SK-N-SH (cell line): ENCODE data around the gene SPECC1L. TPM values are rescaled to one million over a fixed set of nuclear protein-coding genes. Genes with fewer than 3 reads are reported as not detected.
"Not testable (repeated sequence)": the region's sequence is repeated elsewhere in the genome, so short reads cannot be mapped to it uniquely, and the experiment has no call there.

ENCODE experiments used
- CTCF ChIA-PET: fragments of 300-600, 350-600 bp; formaldehyde crosslinking; extraction: SDS; loops from one replicate; lab custom pipeline; 2021; lab: Yijun Ruan, JAX
- POLR2A ChIA-PET: fragments of 350-600 bp; sonication (Branson Sonifier 250); formaldehyde crosslinking; extraction: SDS; loops from one replicate; lab custom pipeline; 2020; ENCODE audit warnings: antibody characterized with exemption, inconsistent platforms; lab: Yijun Ruan, JAX
- DNase-seq: peaks from one replicate; pipeline ENCODE4 v3.0.0; 2012
- H2AFZ ChIP-seq: fragments of 200-600 bp; sonication (generic); 2 replicates; pipeline ENCODE4 v1.8.1; 2016; ENCODE audit warnings: antibody characterized with exemption, mild to moderate bottlenecking, low read depth
- H3F3A ChIP-seq: fragments of 200-600 bp; sonication (generic); replicated peaks from 2 replicates; pipeline ENCODE3; 2016; ENCODE audit warnings: antibody characterized with exemption, mild to moderate bottlenecking; ENCODE audit not compliant: insufficient read depth
- H3K27ac ChIP-seq, 2 experiments: fragments of 200-500 bp in 1 of 2; fragments of 200-600 bp in 1 of 2; sonication (Bioruptor generic) in 1 of 2; sonication (generic), shearing (Covaris generic) in 1 of 2; 2 replicates each; pipeline versions ENCODE4 v1.5.1 to v1.6.1; 2014 to 2016; ENCODE audit warnings: low read depth in 2 of 2, inconsistent platforms in 1 of 2, low read length in 1 of 2, mild to moderate bottlenecking in 1 of 2, mixed read lengths in 1 of 2
- H3K27me3 ChIP-seq: fragments of 200-600 bp; sonication (generic), shearing (Covaris generic); 2 replicates; pipeline ENCODE4 v1.6.1; 2016; ENCODE audit warnings: mixed run types; ENCODE audit not compliant: insufficient read depth
- H3K36me3 ChIP-seq, 2 experiments: fragments of 200-500 bp in 1 of 2; fragments of 200-600 bp in 1 of 2; sonication (Bioruptor generic) in 1 of 2; sonication (generic) in 1 of 2; replicated peaks in 1 of 2; 2 replicates each; pipeline versions ENCODE3 to v1.5.1; 2014 to 2016; ENCODE audit warnings: low read length in 1 of 2, mild to moderate bottlenecking in 1 of 2; ENCODE audit not compliant: insufficient read depth in 2 of 2, control insufficient read depth in 1 of 2
- H3K4me1 ChIP-seq, 2 experiments: fragments of 200-500 bp in 1 of 2; fragments of 200-600 bp in 1 of 2; sonication (Bioruptor generic) in 1 of 2; sonication (generic), shearing (Covaris generic) in 1 of 2; 2 replicates each; pipeline versions ENCODE4 v1.5.1 to v1.6.1; 2014 to 2016; ENCODE audit warnings: low read depth in 1 of 2, low read length in 1 of 2, mixed run types in 1 of 2; ENCODE audit not compliant: insufficient read depth in 2 of 2, control insufficient read depth in 1 of 2
- H3K4me2 ChIP-seq: fragments of 200-600 bp; sonication (generic), shearing (Covaris generic); 2 replicates; pipeline ENCODE4 v1.6.1; 2017; ENCODE audit warnings: mixed run types
- H3K4me3 ChIP-seq, 2 experiments: fragments of 200-500 bp in 1 of 2; fragments of 200-600 bp in 1 of 2; sonication (Bioruptor generic) in 1 of 2; sonication (generic), shearing (Covaris generic) in 1 of 2; 2 replicates each; pipeline versions ENCODE4 v1.5.1 to v1.8.1; 2014 to 2016; ENCODE audit warnings: low read depth in 2 of 2, inconsistent platforms in 1 of 2, low read length in 1 of 2, mild to moderate bottlenecking in 1 of 2, mixed read lengths in 1 of 2, moderate library complexity in 1 of 2
- H3K79me2 ChIP-seq: fragments of 200-600 bp; sonication (generic); 2 replicates; pipeline ENCODE4 v1.8.1; 2017; ENCODE audit warnings: mild to moderate bottlenecking; ENCODE audit not compliant: insufficient read depth
- H3K9ac ChIP-seq: fragments of 200-600 bp; sonication (generic); 2 replicates; pipeline ENCODE4 v1.6.1; 2017; ENCODE audit warnings: mixed run types
- H3K9me2 ChIP-seq: fragments of 200-600 bp; sonication (generic); 2 replicates; pipeline ENCODE4 v1.6.1; 2017; ENCODE audit warnings: mixed run types
- H3K9me3 ChIP-seq: fragments of 200-600 bp; sonication (generic); 2 replicates; pipeline ENCODE4 v1.6.1; 2017; ENCODE audit warnings: mixed run types, mild to moderate bottlenecking, moderate library complexity
- H4K20me1 ChIP-seq: fragments of 200-600 bp; sonication (generic); 2 replicates; pipeline ENCODE4 v1.6.1; 2017; ENCODE audit warnings: mild to moderate bottlenecking, mixed run types; ENCODE audit not compliant: insufficient read depth
- CHD2 ChIP-seq: fragments of 150-350 bp; IDR thresholded peaks from 2 replicates; pipeline ENCODE4 v1.6.1; 2018; ENCODE audit warnings: low read length; ENCODE audit not compliant: partially characterized antibody
- FOSL2 ChIP-seq: IDR thresholded peaks from 2 replicates; pipeline ENCODE4 v1.4.0; 2012; ENCODE audit warnings: low read depth, mild to moderate bottlenecking, moderate library complexity, borderline replicate concordance
- FOXJ3 ChIP-seq: sonication (generic); formaldehyde crosslinking; IDR thresholded peaks from 2 replicates; pipeline ENCODE4 v1.5.1; 2020; ENCODE audit warnings: mild to moderate bottlenecking, missing genetic modification reagents
- FOXM1 ChIP-seq: IDR thresholded peaks from 2 replicates; pipeline ENCODE4 v1.4.0; 2012; ENCODE audit warnings: low read depth, mild to moderate bottlenecking
- MXI1 ChIP-seq: IDR thresholded peaks from 2 replicates; pipeline ENCODE4 v1.6.1; 2012; ENCODE audit warnings: mild to moderate bottlenecking, low read depth, low read length, improper control_type of control experiment
- NFIC ChIP-seq: IDR thresholded peaks from 2 replicates; pipeline ENCODE4 v1.4.0; 2012; ENCODE audit warnings: borderline replicate concordance
- RAD21 ChIP-seq: IDR thresholded peaks from 2 replicates; pipeline ENCODE4 v1.6.1; 2012; ENCODE audit warnings: mild to moderate bottlenecking, low read length
- RFX5 ChIP-seq: IDR thresholded peaks from 2 replicates; pipeline ENCODE4 v1.6.1; 2012; ENCODE audit warnings: mild to moderate bottlenecking, improper control_type of control experiment, low read length
- WGBS: methylation state at CpG from one replicate; pipeline ENCODE4 v1.1.6; 2017; ENCODE audit warnings: low lambda C conversion rate; 5-methylcytosine and 5-hydroxymethylcytosine counted together
- polyA plus RNA-seq, 3 experiments: library from polyadenylated mRNA; depleted of rRNA; stranded (reverse); fragments of >200 nt; gene quantifications; 2 replicates each; pipeline ENCODE4 v1.2.3, GENCODE V29; 2012
- TF ChIP-seq, protein P1 (sequence below): IDR thresholded peaks from 2 replicates; pipeline ENCODE4 v1.4.0; 2012; ENCODE audit warnings: low read depth
- TF ChIP-seq, protein P2 (sequence below): fragments of 200-600 bp; sonication (generic); IDR thresholded peaks from 2 replicates; pipeline ENCODE4 v1.6.1; 2017; ENCODE audit warnings: antibody characterized with exemption, mild to moderate bottlenecking, moderate library complexity
- TF ChIP-seq, protein P3 (sequence below): IDR thresholded peaks from 2 replicates; pipeline ENCODE4; 2012
- TF ChIP-seq, protein P4 (sequence below): IDR thresholded peaks from 2 replicates; pipeline ENCODE4 v1.4.0; 2012; ENCODE audit warnings: low read depth, borderline replicate concordance

The SPECC1L gene
- polyA plus RNA-seq, 1 of the 3 experiments (the other 2 are of a cell fraction), result 22.9 TPM

DNA sequence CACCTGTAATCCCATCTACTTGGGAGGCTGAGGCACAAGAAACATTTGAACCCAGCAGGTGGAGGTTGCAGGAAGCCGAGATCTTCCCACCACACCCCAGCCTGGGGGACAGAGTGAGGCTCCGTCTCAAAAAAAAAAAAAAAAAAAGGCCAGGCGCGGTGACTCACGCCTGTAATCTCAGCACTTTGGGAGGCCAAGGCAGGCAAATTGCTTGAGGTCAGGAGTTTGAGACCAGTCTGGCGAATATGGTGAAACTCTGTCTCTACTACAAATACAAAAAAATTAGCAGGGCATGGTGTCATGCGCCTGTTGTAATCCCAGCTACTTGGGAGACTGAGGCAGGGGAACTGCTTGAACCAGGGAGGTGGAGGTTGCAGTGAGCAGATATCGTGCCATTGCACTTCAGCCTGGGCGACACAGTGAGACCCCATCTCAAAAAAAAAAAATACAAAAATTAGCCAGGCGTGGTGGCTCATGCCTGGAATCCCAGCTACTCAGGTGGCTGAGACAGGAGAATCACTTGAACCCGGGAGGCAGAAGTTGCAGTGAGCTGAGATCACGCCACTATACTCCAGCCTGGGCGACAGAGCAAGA lies 32.4 kb upstream of the SPECC1L start:
- peaks cover 10 to 16% of the 10 kb centered on the region in 2 experiments; a peak in 3 of 4 replicates for H3K4me1 ChIP-seq
- H4K20me1 ChIP-seq, H2AFZ ChIP-seq, H3K9me3 ChIP-seq, POLR2A ChIA-PET, H3F3A ChIP-seq, H3K4me3 ChIP-seq, H3K79me2 ChIP-seq, H3K27me3 ChIP-seq, H3K36me3 ChIP-seq, H3K4me2 ChIP-seq, H3K9ac ChIP-seq, DNase-seq, H3K27ac ChIP-seq, H3K9me2 ChIP-seq: not testable (repeated sequence)
- CTCF ChIA-PET, result interaction anchor here (1.8 kb wide), 1 partner anchor 49 kb away, joined by 11 read pairs; no protein-coding TSS in a partner anchor
- WGBS, result 94% methylated on average over 13 of the region's 13 CpGs

DNA sequence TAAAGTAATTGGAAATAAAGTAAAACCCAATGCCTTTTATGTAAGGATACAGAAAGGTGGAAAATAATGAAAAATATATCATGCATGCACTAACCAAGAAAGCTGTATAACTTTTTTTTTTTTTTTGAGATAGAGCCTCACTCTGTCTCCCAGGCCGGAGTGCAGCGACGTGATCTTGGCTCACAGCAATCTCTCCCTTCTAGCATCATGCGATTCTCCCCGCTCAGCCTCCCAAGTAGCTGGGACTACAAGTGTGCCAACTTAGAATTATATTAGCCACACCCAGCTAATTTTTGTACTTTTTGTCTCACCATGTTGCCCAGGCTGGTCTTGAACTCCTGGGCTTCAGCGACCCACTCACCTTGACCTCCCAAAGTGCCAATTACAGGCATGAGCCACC lies 30.2 kb upstream of the SPECC1L start:
- ChIA-PET CTCF (interaction anchor here (1.1 to 2.8 kb wide), 4 partner anchors 8 to 281 kb away, joined by 3 to 10 read pairs (median 3); no protein-coding TSS in a partner anchor), POLR2A (no interaction called here)
- Histone ChIP-seq H3K4me2 (no peak overlapping the region), H3K9ac (no peak overlapping the region), H4K20me1 (no peaks in the 10 kb centered on the region), H3F3A (peaks cover 3% of the 10 kb centered on the region), H3K9me3 (no peaks in the 10 kb centered on the region), H3K36me3 (no peaks in the 10 kb centered on the region), H3K4me3 (no peak overlapping the region), H3K9me2 (no peaks in the 10 kb centered on the region), H3K79me2 (no peaks in the 10 kb centered on the region), H3K4me1 (peaks cover 20 to 34% of the 10 kb centered on the region in 2 experiments; a peak in 3 of 4 replicates), H2AFZ (no peak overlapping the region), H3K27me3 (no peaks in the 10 kb centered on the region), H3K27ac (no peak overlapping the region)
- TF ChIP-seq, protein P1, sequence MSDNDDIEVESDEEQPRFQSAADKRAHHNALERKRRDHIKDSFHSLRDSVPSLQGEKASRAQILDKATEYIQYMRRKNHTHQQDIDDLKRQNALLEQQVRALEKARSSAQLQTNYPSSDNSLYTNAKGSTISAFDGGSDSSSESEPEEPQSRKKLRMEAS, result no peak
- TF ChIP-seq, protein P2, sequence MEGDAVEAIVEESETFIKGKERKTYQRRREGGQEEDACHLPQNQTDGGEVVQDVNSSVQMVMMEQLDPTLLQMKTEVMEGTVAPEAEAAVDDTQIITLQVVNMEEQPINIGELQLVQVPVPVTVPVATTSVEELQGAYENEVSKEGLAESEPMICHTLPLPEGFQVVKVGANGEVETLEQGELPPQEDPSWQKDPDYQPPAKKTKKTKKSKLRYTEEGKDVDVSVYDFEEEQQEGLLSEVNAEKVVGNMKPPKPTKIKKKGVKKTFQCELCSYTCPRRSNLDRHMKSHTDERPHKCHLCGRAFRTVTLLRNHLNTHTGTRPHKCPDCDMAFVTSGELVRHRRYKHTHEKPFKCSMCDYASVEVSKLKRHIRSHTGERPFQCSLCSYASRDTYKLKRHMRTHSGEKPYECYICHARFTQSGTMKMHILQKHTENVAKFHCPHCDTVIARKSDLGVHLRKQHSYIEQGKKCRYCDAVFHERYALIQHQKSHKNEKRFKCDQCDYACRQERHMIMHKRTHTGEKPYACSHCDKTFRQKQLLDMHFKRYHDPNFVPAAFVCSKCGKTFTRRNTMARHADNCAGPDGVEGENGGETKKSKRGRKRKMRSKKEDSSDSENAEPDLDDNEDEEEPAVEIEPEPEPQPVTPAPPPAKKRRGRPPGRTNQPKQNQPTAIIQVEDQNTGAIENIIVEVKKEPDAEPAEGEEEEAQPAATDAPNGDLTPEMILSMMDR, result no peak
- TF ChIP-seq FOSL2 (no peak), NFIC (no peak), FOXJ3 (no peak), FOXM1 (no peak), RAD21 (no peak), RFX5 (no peak), CHD2 (no peak), MXI1 (no peak)
- TF ChIP-seq, protein P3, sequence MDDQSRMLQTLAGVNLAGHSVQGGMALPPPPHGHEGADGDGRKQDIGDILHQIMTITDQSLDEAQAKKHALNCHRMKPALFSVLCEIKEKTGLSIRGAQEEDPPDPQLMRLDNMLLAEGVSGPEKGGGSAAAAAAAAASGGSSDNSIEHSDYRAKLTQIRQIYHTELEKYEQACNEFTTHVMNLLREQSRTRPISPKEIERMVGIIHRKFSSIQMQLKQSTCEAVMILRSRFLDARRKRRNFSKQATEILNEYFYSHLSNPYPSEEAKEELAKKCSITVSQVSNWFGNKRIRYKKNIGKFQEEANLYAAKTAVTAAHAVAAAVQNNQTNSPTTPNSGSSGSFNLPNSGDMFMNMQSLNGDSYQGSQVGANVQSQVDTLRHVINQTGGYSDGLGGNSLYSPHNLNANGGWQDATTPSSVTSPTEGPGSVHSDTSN, result no peak
- TF ChIP-seq, protein P4, sequence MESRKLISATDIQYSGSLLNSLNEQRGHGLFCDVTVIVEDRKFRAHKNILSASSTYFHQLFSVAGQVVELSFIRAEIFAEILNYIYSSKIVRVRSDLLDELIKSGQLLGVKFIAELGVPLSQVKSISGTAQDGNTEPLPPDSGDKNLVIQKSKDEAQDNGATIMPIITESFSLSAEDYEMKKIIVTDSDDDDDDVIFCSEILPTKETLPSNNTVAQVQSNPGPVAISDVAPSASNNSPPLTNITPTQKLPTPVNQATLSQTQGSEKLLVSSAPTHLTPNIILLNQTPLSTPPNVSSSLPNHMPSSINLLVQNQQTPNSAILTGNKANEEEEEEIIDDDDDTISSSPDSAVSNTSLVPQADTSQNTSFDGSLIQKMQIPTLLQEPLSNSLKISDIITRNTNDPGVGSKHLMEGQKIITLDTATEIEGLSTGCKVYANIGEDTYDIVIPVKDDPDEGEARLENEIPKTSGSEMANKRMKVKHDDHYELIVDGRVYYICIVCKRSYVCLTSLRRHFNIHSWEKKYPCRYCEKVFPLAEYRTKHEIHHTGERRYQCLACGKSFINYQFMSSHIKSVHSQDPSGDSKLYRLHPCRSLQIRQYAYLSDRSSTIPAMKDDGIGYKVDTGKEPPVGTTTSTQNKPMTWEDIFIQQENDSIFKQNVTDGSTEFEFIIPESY, result no peak
- 96% methylated on average over 6 of the region's 6 CpGs for WGBS
- no peak for DNase-seq

DNA sequence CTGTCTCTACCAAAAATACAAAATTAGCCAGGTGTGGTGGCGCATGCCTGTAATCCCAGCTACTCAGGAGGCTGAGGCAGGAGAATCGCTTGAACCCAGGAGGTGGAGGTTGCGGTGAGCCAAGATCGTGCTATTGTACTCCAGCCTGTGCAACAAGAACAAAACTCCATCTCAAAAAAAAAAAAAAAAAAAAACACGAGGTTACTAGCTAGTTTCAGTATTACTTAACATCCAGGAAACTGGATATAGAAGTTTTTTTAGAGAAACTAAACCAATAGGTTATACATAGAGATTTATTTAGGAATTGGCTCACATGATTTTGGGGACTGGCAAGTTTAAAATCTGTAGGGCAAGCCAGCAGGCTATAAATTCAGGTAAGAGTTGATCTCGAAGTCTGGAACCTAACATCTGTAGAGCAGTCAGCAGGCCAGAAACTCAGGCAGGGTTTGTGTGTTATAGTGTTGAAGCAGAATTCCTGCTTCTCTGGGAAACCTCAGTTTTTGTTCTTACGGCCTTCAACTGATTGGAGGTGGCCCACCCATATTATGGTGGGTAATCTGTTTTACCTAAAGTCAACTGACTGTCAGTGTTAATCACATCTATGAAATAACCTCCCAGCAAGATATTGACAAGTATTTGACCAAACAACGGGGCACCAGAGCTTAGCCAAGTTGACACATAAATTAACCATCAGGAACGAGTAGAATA lies 29.5 kb upstream of the SPECC1L start:
- H3K36me3 ChIP-seq, H3K27ac ChIP-seq, POLR2A ChIA-PET, H3K4me2 ChIP-seq, H2AFZ ChIP-seq, H3K27me3 ChIP-seq, H3K9me2 ChIP-seq, H3K9me3 ChIP-seq, H4K20me1 ChIP-seq, H3K9ac ChIP-seq, DNase-seq, H3K4me3 ChIP-seq, H3F3A ChIP-seq, H3K79me2 ChIP-seq: not testable (repeated sequence)
- CTCF ChIA-PET, result interaction anchor here (1.1 to 2.8 kb wide), 4 partner anchors 9 to 281 kb away, joined by 3 to 10 read pairs (median 3); no protein-coding TSS in a partner anchor
- peaks cover 26 to 40% of the 10 kb centered on the region in 2 experiments; a peak in 3 of 4 replicates for H3K4me1 ChIP-seq
- WGBS, result 93% methylated on average over 9 of the region's 9 CpGs
